AG04449 (cell line): ENCODE measurements around the gene RBM47.

Experiments used
- CTCF ChIA-PET: fragments of 350-600 bp; formaldehyde crosslinking; extraction: SDS; loops from one replicate; lab custom pipeline; 2021; ENCODE audit warnings: antibody characterized with exemption; lab: Yijun Ruan, JAX
- POLR2A ChIA-PET: fragments of 400-600, 350-600 bp; formaldehyde crosslinking; extraction: SDS; loops from one replicate; lab custom pipeline; 2020; ENCODE audit warnings: antibody characterized with exemption, inconsistent platforms; lab: Yijun Ruan, JAX
- DNase-seq: peaks from one replicate; pipeline ENCODE4 v3.0.0-alpha.2; 2010; ENCODE audit warnings: low read depth, low spot score
- H3K4me3 ChIP-seq: 2 replicates; pipeline ENCODE4 v1.5.1; 2011; ENCODE audit warnings: low read depth, mild to moderate bottlenecking, control low read depth, low read length
- TF ChIP-seq, protein P1 (sequence below): IDR thresholded peaks from one replicate; pipeline ENCODE4 v1.5.1; 2011; ENCODE audit warnings: mild to moderate bottlenecking, moderate library complexity, low read length, control low read depth, inconsistent platforms; ENCODE audit not compliant: insufficient read depth; ENCODE audit errors: missing control alignments

RBM47 gene

DNA sequence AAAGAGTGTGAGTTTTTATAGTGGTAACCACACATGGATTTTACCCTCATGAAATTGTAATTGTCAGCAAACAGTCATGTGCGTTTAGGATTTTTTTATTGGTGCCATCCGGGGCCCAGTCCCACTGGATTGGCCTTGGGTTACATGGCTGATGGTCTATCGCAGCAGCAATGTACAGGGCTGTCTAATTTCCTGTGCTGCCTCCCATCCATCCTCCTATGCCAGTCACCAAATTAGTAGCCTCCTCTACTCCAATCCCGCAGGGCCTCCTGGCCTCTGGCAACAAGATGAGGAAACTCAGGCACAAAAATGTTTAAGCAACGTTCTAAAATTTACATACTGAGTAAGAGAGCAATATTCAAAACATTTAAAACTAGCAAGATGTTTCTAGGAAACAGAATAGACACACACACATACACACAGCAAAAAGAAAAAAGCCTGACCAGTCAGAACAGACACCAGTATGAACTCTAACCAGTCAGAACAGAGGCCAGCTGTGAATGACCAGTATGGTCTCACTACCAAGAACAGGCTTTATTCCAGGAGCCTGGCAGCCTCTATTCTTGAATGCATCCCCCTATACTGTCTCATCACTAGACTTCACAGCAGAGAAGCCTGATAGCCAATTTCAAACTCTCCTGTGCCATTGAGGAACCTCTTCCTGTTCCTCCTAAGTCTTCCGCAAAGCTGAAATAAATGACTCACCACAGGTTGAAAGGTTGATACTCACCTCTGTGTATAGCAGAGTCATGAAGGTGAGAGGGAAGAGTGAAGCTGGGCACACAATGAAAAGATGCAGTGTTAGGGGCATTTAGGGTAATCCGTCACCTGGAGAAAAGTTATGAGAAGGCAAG, 251.9 kb downstream of the RBM47 start:
- no peak for DNase-seq
- no peak overlapping the region for H3K4me3 ChIP-seq
- TF ChIP-seq, protein P1, sequence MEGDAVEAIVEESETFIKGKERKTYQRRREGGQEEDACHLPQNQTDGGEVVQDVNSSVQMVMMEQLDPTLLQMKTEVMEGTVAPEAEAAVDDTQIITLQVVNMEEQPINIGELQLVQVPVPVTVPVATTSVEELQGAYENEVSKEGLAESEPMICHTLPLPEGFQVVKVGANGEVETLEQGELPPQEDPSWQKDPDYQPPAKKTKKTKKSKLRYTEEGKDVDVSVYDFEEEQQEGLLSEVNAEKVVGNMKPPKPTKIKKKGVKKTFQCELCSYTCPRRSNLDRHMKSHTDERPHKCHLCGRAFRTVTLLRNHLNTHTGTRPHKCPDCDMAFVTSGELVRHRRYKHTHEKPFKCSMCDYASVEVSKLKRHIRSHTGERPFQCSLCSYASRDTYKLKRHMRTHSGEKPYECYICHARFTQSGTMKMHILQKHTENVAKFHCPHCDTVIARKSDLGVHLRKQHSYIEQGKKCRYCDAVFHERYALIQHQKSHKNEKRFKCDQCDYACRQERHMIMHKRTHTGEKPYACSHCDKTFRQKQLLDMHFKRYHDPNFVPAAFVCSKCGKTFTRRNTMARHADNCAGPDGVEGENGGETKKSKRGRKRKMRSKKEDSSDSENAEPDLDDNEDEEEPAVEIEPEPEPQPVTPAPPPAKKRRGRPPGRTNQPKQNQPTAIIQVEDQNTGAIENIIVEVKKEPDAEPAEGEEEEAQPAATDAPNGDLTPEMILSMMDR, result no peak
- POLR2A ChIA-PET, result interaction anchor here (0.6 kb wide), 1 partner anchor 300 kb away, joined by 3 read pairs; no protein-coding TSS in a partner anchor
- CTCF ChIA-PET, result no interaction called here

DNA sequence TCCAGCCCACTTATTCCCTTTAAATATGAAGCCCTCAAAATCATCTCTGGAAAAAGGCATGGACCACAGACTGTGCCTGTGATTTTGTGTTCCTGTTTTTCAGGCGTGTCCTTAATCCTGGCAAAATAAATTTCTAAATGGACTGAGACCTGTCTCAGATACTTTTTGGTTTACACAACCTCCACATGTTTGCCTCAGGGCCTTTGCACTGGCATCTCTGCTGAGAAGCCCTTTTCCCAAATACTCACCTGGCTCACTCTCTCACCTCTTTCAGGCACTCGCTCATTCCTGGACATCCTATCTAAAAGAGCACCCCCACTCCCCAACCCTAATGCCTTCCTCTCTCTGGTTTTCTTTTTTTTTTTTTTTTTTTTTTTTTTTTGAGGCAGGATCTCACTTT, 254.0 kb downstream of the RBM47 start:
- ChIA-PET CTCF (no interaction called here), POLR2A (no interaction called here)
- DNase-seq, result no peak
- no peak overlapping the region for H3K4me3 ChIP-seq
- TF ChIP-seq, protein P1, result no peak

DNA sequence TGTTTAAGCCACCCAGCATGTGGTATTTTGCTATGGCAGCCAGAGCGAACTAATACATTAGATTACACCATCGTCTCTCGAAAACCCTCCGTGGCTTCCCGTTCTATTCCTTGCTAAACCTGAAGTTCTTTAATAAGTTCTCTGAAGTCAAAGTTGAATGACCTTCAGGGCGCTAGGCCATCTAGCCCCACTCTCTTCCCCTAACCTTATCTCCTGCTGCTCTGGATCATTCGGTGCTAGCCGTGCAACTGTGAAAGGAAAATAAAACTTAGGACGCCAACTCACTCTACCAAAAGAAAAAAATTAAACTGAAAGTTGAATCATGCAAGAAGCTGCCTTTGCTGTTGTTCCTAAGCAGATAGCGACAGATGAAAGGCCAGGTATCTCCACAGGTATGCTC, 254.6 kb downstream of the RBM47 start:
- ChIA-PET CTCF (no interaction called here), POLR2A (no interaction called here)
- H3K4me3 ChIP-seq, result no peak overlapping the region
- DNase-seq, result no peak
- TF ChIP-seq, protein P1, result no peak

DNA sequence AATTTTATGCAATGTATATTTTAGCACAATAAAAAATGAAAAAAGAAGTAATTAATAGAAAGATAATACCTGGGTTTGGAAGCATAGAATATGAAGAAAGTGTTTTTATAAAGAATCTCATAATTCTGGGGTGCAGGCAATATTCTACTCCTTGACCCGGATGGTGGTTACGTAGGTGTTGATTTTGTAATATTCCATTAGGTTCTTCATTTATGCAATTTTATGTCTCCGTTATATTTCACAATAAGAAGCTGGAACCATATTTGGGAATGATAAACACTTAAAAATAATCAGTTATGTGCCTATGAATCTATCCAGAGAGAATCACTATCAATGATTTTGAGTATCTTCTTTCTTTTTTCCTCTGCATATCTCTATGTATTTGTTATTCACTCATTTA, 256.0 kb downstream of the RBM47 start:
- DNase-seq, result no peak
- TF ChIP-seq, protein P1, result no peak
- ChIA-PET POLR2A (no interaction called here), CTCF (no interaction called here)
- no peak overlapping the region for H3K4me3 ChIP-seq
